Measurements from ENCODE around the gene SLC6A7.

DNA sequence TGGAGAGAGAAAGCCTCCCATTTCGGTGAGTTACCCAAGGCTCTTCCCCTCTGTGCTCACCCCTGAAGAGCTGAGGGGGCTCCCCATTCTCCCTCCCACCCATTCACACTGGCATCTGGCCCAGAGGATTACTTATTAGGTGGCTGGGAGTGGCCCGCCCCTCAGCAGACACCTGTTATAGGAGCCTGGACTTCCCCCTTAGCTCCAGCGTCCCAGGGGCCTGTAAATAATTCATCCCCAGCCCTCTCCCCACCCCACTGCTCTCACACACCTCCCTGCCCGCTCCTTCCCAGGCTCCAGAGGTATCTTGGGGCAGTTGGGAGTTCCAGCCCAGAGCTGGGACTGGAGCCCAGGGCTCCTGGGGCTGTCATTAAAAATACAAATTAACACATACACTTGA is 11.6 kb upstream of the SLC6A7 start:
- TF ChIP-seq POLR2A (IDR thresholded peaks at IDR 0.05) (no peak), CTCF (IDR thresholded peaks at IDR 0.05) (no peak), EP300 (IDR thresholded peaks at IDR 0.05) (no peak)
